ENCODE data around the gene VPS9D1.
A peak's percentile ranks its signal among the peaks of the same experiment; 100 is the strongest.
"Not testable (repeated sequence)": the region's sequence is repeated elsewhere in the genome, so short reads cannot be mapped to it uniquely, and the experiment has no call there.

The VPS9D1 gene

GRCh38 chr16:89672177-89672941, 48.3 kb downstream of the VPS9D1 start:
- H3K4me3 ChIP-seq = no peak overlapping the region
- peak overlapping the region in 1 of 21 experiments; percentile 42 for H3K27ac ChIP-seq

GRCh38 chr16:89671565-89671964, 49.1 kb downstream of the VPS9D1 start:
- not testable (repeated sequence) for H3K4me3 ChIP-seq

GRCh38 chr16:89670496-89671431, 49.9 kb downstream of the VPS9D1 start:
- Histone ChIP-seq H3K4me3 (no peak overlapping the region), H3K27ac (no peak overlapping the region)

More at GRCh38 chr16:89671565-89671964, 49.1 kb downstream of the VPS9D1 start:
- not testable (repeated sequence) for H3K27ac ChIP-seq

- H3K4me3 ChIP-seq = no peak overlapping the region
- H3K27ac ChIP-seq = no peak overlapping the region
Observed at GRCh38 chr16:89669755-89670154, 50.9 kb downstream of the VPS9D1 start.

GRCh38 chr16:89668790-89669158, 51.9 kb downstream of the VPS9D1 start:
- H3K27ac ChIP-seq = peak overlapping the region in 1 of 21 experiments; percentile 18
- H3K4me3 ChIP-seq = peak overlapping the region in 1 of 7 experiments; percentile 8

- H3K4me3 ChIP-seq = no peak overlapping the region
- no peak overlapping the region for H3K27ac ChIP-seq
Observed at GRCh38 chr16:89667633-89668032, 53.1 kb downstream of the VPS9D1 start.

- not testable (repeated sequence) for H3K4me3 ChIP-seq, H3K27ac ChIP-seq
Observed at GRCh38 chr16:89667000-89667399, 53.7 kb downstream of the VPS9D1 start.

GRCh38 chr16:89664238-89664637, 56.5 kb downstream of the VPS9D1 start:
- not testable (repeated sequence) for H3K27ac ChIP-seq

GRCh38 chr16:89661215-89661614, 59.5 kb downstream of the VPS9D1 start:
- Histone ChIP-seq H3K27ac (no peak overlapping the region), H3K4me3 (no peak overlapping the region)

More at GRCh38 chr16:89664238-89664637, 56.5 kb downstream of the VPS9D1 start:
- H3K4me3 ChIP-seq = not testable (repeated sequence)

GRCh38 chr16:89660146-89660545, 60.6 kb downstream of the VPS9D1 start:
- Histone ChIP-seq H3K27ac (no peak overlapping the region), H3K4me3 (no peak overlapping the region)

GRCh38 chr16:89658221-89658879, 62.3 kb downstream of the VPS9D1 start:
- Histone ChIP-seq H3K27ac (peak overlapping the region in 20 of 21 experiments; percentile 80 to 94 (median 88)), H3K4me3 (peak overlapping the region; percentile 60 to 99 (median 88))

- Histone ChIP-seq H3K4me3 (peak within 1 kb of the TSS; percentile 60 to 99 (median 88)), H3K27ac (peak within 1 kb of the TSS; percentile 80 to 94 (median 88))
Observed at GRCh38 chr16:89657442-89658220, 63.1 kb downstream of the VPS9D1 start, which contains the start of the genes CHMP1A and SPATA33. CHMP1A (minus strand) TSS chr16:89657708; CDS start chr16:89657588, 120 bp downstream. SPATA33 (plus strand) TSS chr16:89657836; CDS start chr16:89657912, 76 bp downstream.
